ENCODE data around the gene GOLGA3. TPM values are rescaled to one million over a fixed set of nuclear protein-coding genes. Genes with fewer than 3 reads are reported as not detected.
"Not testable (repeated sequence)": the region's sequence is repeated elsewhere in the genome, so short reads cannot be mapped to it uniquely, and the experiment has no call there.

GOLGA3 gene
- total RNA-seq, 2 experiments from 2014 or later: 63.8 to 64.7 TPM

- POLR2A ChIA-PET; H3K9me3 Mint-ChIP-seq; H3K27me3 Mint-ChIP-seq; H3K4me3 Mint-ChIP-seq; H3K27ac Mint-ChIP-seq; ATAC-seq (ENCODE audit: low read depth); DNase-seq; H3K4me1 Mint-ChIP-seq: not testable (repeated sequence)
- H3K36me3 Mint-ChIP-seq: peaks cover 38% of the 10 kb centered on the region
Measured at GRCh38 chr12:132855211-132855610, 26.5 kb upstream of the GOLGA3 start.

- peaks cover 33% of the 10 kb centered on the region for H3K36me3 Mint-ChIP-seq
- POLR2A ChIA-PET: no interaction called here
- H3K27ac Mint-ChIP-seq: no peak overlapping the region
- no peak for DNase-seq
- no peak for ATAC-seq (ENCODE audit: low read depth)
- no peaks in the 10 kb centered on the region for H3K9me3 Mint-ChIP-seq
- H3K27me3 Mint-ChIP-seq: no peaks in the 10 kb centered on the region
- no peak overlapping the region for H3K4me3 Mint-ChIP-seq
- H3K4me1 Mint-ChIP-seq: no peaks in the 10 kb centered on the region
Measured at GRCh38 chr12:132853285-132854092, 24.8 kb upstream of the GOLGA3 start.

- POLR2A ChIA-PET: no interaction called here
- peaks cover 2% of the 10 kb centered on the region for H3K4me1 Mint-ChIP-seq
- H3K36me3 Mint-ChIP-seq: peaks cover 37% of the 10 kb centered on the region
- DNase-seq (no peak), ATAC-seq (ENCODE audit: low read depth) (no peak)
- H3K4me3 Mint-ChIP-seq: no peak overlapping the region
- H3K27me3 Mint-ChIP-seq: no peaks in the 10 kb centered on the region
- no peaks in the 10 kb centered on the region for H3K9me3 Mint-ChIP-seq
- H3K27ac Mint-ChIP-seq: no peak overlapping the region
Measured at GRCh38 chr12:132852496-132852895, 23.8 kb upstream of the GOLGA3 start.

- no peak for ATAC-seq (ENCODE audit: low read depth)
- Mint-ChIP-seq H3K9me3 (no peaks in the 10 kb centered on the region), H3K27me3 (no peaks in the 10 kb centered on the region), H3K36me3 (peaks cover 37% of the 10 kb centered on the region), H3K27ac (no peak overlapping the region), H3K4me3 (no peak overlapping the region), H3K4me1 (peaks cover 2% of the 10 kb centered on the region)
- POLR2A ChIA-PET: no interaction called here
- DNase-seq: no peak
Measured at GRCh38 chr12:132851465-132851864, 22.8 kb upstream of the GOLGA3 start.

DNA sequence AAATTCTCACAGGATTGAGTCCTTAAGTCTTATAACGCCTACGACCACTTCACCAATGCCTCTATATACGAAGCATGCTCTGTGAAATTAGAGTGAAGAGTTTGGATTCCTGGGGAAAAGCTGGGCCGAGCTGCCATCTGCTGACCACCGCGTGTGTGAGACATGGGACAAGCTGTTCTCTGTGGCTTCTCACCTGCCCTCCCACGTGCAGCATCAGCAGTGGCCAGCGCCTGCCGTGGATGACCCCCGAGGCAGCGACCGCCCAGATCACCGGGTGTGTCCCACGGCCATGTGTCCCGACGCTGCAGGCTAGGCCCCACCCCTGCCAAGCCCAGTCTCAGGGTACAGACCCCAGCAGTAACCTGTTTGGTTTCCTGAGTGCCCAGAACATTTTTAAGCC, 21.6 kb upstream of the GOLGA3 start:
- Mint-ChIP-seq H3K4me1 (peaks cover 2% of the 10 kb centered on the region), H3K27me3 (no peaks in the 10 kb centered on the region), H3K4me3 (no peak overlapping the region), H3K27ac (no peak overlapping the region), H3K36me3 (peaks cover 33% of the 10 kb centered on the region), H3K9me3 (no peaks in the 10 kb centered on the region)
- DNase-seq: no peak
- POLR2A ChIA-PET: interaction anchor here (0.5 to 1.1 kb wide), 2 partner anchors 12 to 400 kb away, joined by 3 read pairs; no protein-coding TSS in a partner anchor
- ATAC-seq (ENCODE audit: low read depth): no peak

GRCh38 chr12:132848521-132848920, 19.9 kb upstream of the GOLGA3 start:
- no peak overlapping the region for H3K27ac Mint-ChIP-seq
- peaks cover 27% of the 10 kb centered on the region for H3K36me3 Mint-ChIP-seq
- H3K9me3 Mint-ChIP-seq: no peaks in the 10 kb centered on the region
- ATAC-seq (ENCODE audit: low read depth) (no peak), DNase-seq (no peak)
- no peaks in the 10 kb centered on the region for H3K27me3 Mint-ChIP-seq
- H3K4me3 Mint-ChIP-seq: no peak overlapping the region
- POLR2A ChIA-PET: interaction anchor here (1.3 to 1.7 kb wide), 2 partner anchors 14 to 24 kb away, joined by 3 to 4 read pairs; no protein-coding TSS in a partner anchor
- peaks cover 2% of the 10 kb centered on the region for H3K4me1 Mint-ChIP-seq

GRCh38 chr12:132847363-132848356, 19.0 kb upstream of the GOLGA3 start:
- Mint-ChIP-seq H3K9me3 (no peaks in the 10 kb centered on the region), H3K27ac (no peak overlapping the region), H3K27me3 (no peaks in the 10 kb centered on the region), H3K36me3 (peaks cover 25% of the 10 kb centered on the region), H3K4me1 (peaks cover 2% of the 10 kb centered on the region), H3K4me3 (no peak overlapping the region)
- no peak for ATAC-seq (ENCODE audit: low read depth)
- DNase-seq: no peak
- POLR2A ChIA-PET: interaction anchor here (1.3 to 1.7 kb wide), 2 partner anchors 14 to 25 kb away, joined by 3 to 4 read pairs; no protein-coding TSS in a partner anchor

GRCh38 chr12:132844681-132845080, 16.0 kb upstream of the GOLGA3 start:
- H3K9me3 Mint-ChIP-seq; H3K27ac Mint-ChIP-seq; H3K27me3 Mint-ChIP-seq; H3K4me1 Mint-ChIP-seq; H3K4me3 Mint-ChIP-seq; DNase-seq; ATAC-seq (ENCODE audit: low read depth); POLR2A ChIA-PET: not testable (repeated sequence)
- H3K36me3 Mint-ChIP-seq: peaks cover 33% of the 10 kb centered on the region

- no peaks in the 10 kb centered on the region for H3K27me3 Mint-ChIP-seq
- ATAC-seq (ENCODE audit: low read depth) (no peak), DNase-seq (no peak)
- peak overlapping the region; percentile 6 for H3K27ac Mint-ChIP-seq
- no peak overlapping the region for H3K4me3 Mint-ChIP-seq
- H3K9me3 Mint-ChIP-seq: no peaks in the 10 kb centered on the region
- POLR2A ChIA-PET: interaction anchor here (1.4 kb wide), 1 partner anchor 62 kb away, joined by 3 read pairs; no protein-coding TSS in a partner anchor
- peaks cover 6% of the 10 kb centered on the region for H3K4me1 Mint-ChIP-seq
- H3K36me3 Mint-ChIP-seq: peaks cover 34% of the 10 kb centered on the region
Measured at GRCh38 chr12:132842449-132843045, 13.9 kb upstream of the GOLGA3 start.

GRCh38 chr12:132841151-132841550, 12.5 kb upstream of the GOLGA3 start:
- Mint-ChIP-seq H3K9me3 (no peaks in the 10 kb centered on the region), H3K4me1 (peaks cover 16% of the 10 kb centered on the region), H3K4me3 (no peak overlapping the region), H3K36me3 (peaks cover 34% of the 10 kb centered on the region), H3K27me3 (no peaks in the 10 kb centered on the region), H3K27ac (no peak overlapping the region)
- no peak for ATAC-seq (ENCODE audit: low read depth)
- POLR2A ChIA-PET: no interaction called here
- no peak for DNase-seq

DNA sequence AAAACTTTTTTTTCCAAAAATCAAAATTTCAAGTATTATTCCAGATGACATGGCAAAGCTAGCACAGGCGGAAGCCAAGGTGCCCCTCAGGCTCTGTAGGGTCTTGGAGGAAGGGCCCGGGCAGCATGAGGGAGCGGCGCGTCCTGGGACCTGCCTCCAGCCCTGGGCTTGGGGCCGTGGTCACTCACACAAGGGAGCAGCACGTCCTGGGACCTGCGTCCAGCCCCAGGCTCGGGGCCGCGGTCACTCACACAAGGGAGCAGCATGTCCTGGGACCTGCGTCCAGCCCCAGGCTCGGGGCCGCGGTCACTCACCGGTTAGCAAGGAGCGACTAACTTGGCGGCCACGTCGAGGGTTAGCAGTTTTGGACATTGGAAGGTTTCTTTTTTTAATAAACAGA, 11.9 kb upstream of the GOLGA3 start:
- H3K4me1 Mint-ChIP-seq: peaks cover 16% of the 10 kb centered on the region
- no peaks in the 10 kb centered on the region for H3K27me3 Mint-ChIP-seq
- H3K36me3 Mint-ChIP-seq: peaks cover 31% of the 10 kb centered on the region
- H3K27ac Mint-ChIP-seq: no peak overlapping the region
- H3K9me3 Mint-ChIP-seq: no peaks in the 10 kb centered on the region
- H3K4me3 Mint-ChIP-seq: no peak overlapping the region
- POLR2A ChIA-PET: no interaction called here
- DNase-seq: no peak
- no peak for ATAC-seq (ENCODE audit: low read depth)

GRCh38 chr12:132839558-132840235, 11.0 kb upstream of the GOLGA3 start:
- Mint-ChIP-seq H3K36me3 (peaks cover 34% of the 10 kb centered on the region), H3K9me3 (no peaks in the 10 kb centered on the region), H3K27me3 (no peaks in the 10 kb centered on the region), H3K4me1 (peaks cover 23% of the 10 kb centered on the region), H3K4me3 (no peak overlapping the region), H3K27ac (peak overlapping the region; percentile 25)
- POLR2A ChIA-PET: no interaction called here
- ATAC-seq (ENCODE audit: low read depth) (no peak), DNase-seq (no peak)
